Muscle layer of duodenum (tissue), 2 donors: Measurements from ENCODE around the gene SLC29A3.

ENCODE experiments used
- H3K27ac ChIP-seq: one replicate; pipeline ENCODE4 v1.7.0; 2013; ENCODE audit warnings: mild to moderate bottlenecking, low read length
- H3K27me3 ChIP-seq: one replicate; pipeline ENCODE4 v1.7.0; 2013; ENCODE audit warnings: low read depth, mild to moderate bottlenecking, control low read depth, low read length
- H3K36me3 ChIP-seq, 2 donors: one replicate each; pipeline ENCODE4 v1.7.0; 2013; ENCODE audit warnings: low read length in 2 of 2, control low read depth in 1 of 2, mild to moderate bottlenecking in 1 of 2; ENCODE audit not compliant: insufficient read depth in 2 of 2, control insufficient read depth in 1 of 2
- H3K4me1 ChIP-seq, 2 donors: one replicate each; pipeline ENCODE4 v1.7.0; 2013; ENCODE audit warnings: low read length in 2 of 2, mild to moderate bottlenecking in 2 of 2, control low read depth in 1 of 2, moderate library complexity in 1 of 2; ENCODE audit not compliant: insufficient read depth in 2 of 2, control insufficient read depth in 1 of 2
- H3K4me3 ChIP-seq, 2 donors: one replicate each; pipeline ENCODE4 v1.7.0; 2013; ENCODE audit warnings: low read length in 2 of 2, low read depth in 1 of 2, mild to moderate bottlenecking in 1 of 2
- H3K9me3 ChIP-seq, 2 donors: one replicate each; pipeline ENCODE4 v1.7.0; 2013; ENCODE audit warnings: low read length in 2 of 2, control low read depth in 1 of 2, mild to moderate bottlenecking in 1 of 2; ENCODE audit not compliant: control insufficient read depth in 1 of 2
- donor health status: healthy.

Gene SLC29A3

DNA sequence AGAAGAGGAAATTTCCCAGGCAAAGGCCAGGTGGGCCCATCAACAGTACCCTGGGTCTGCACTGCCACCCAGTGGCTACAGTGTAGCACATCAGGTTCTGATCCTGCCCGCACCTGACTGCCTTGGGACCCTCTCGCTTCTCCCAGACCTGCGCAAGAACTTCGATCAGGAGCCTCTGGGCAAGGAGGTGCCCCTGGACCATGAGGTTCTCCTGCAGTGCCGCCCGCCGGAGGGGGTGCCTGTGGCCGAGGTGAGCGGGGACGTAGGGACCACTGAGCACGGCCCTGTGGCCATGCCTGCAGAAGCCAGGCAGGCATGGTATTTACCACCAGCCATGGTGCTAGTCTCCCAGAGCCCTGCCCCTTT, 33.9 kb upstream of the SLC29A3 start:
- no peaks in the 10 kb centered on the region for H3K27me3 ChIP-seq
- no peaks in the 10 kb centered on the region for H3K4me1 ChIP-seq
- H3K36me3 ChIP-seq = no peaks in the 10 kb centered on the region
- H3K9me3 ChIP-seq = no peaks in the 10 kb centered on the region
- no peak overlapping the region for H3K27ac ChIP-seq
- H3K4me3 ChIP-seq = no peak overlapping the region

DNA sequence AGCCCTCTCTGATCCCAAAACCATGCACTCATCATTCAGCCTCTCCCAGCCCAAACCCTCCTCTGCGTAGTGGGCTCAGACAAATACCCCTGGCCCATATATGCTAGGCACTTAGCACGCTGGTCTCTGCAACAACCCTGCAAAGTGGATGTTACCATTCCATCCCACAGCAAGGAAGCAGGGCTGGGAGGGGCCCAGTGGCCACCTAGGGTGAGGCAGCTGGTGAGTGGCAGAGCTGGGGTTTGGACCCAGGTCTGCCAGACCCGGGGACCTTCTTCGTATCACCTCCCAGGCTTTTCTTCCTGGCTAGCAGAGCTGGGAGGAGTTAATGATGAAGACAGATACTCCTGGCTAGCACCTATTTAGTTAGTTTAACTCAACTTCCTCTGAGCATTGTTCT, 33.1 kb upstream of the SLC29A3 start:
- Histone ChIP-seq H3K27me3 (no peaks in the 10 kb centered on the region), H3K36me3 (no peaks in the 10 kb centered on the region), H3K4me1 (no peaks in the 10 kb centered on the region), H3K9me3 (no peaks in the 10 kb centered on the region), H3K27ac (no peak overlapping the region), H3K4me3 (no peak overlapping the region)

DNA sequence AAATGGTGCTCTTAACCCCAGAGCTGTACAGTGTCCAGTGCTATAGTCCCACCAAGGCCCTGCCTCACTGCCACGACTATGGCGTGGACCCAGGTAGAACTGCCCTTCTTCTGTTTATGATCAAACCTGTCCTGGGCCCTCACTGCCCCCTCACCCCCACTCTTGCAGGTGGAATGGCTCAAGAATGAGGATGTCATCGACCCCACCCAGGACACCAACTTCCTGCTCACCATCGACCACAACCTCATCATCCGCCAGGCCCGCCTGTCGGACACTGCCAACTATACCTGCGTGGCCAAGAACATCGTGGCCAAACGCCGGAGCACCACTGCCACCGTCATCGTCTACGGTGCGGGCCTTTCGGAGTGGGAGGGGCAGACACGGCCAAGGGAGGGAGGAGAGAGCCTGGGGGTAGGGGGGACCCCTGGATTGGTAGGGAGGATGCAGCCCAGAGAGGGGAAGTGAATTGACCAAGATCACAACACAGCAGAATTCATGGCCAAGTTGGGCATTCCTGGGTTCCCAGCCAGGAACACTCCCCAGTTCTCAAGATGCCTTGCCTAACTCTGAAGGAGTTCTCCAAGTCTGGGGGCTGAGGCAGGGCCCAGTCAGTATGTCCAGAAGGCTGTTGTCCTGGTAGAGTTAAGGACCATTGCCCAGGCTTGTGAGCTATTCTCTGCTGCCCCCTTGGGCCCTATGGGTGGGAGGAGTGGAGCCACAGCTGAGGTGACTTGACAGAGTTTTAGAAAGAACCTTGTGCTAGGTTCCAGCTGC, 32.4 kb upstream of the SLC29A3 start:
- H3K27me3 ChIP-seq = no peaks in the 10 kb centered on the region
- no peaks in the 10 kb centered on the region for H3K36me3 ChIP-seq
- no peak overlapping the region for H3K27ac ChIP-seq
- H3K4me1 ChIP-seq = no peaks in the 10 kb centered on the region
- no peak overlapping the region for H3K4me3 ChIP-seq
- no peaks in the 10 kb centered on the region for H3K9me3 ChIP-seq

DNA sequence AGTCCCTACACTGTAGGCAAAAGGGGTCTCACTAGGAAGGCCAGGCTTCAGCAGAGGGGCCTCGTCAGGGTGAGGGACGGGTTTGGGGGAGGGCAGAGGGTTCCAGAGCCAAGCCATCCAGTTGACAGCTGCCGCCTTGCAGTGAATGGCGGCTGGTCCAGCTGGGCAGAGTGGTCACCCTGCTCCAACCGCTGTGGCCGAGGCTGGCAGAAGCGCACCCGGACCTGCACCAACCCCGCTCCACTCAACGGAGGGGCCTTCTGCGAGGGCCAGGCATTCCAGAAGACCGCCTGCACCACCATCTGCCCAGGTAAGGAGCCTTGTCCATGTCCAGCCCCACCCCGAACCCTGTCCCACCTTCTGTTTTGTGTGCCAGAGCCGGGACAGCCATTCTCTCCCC, 31.6 kb upstream of the SLC29A3 start:
- no peak overlapping the region for H3K4me3 ChIP-seq
- H3K9me3 ChIP-seq = no peaks in the 10 kb centered on the region
- no peaks in the 10 kb centered on the region for H3K36me3 ChIP-seq
- H3K4me1 ChIP-seq = no peaks in the 10 kb centered on the region
- H3K27ac ChIP-seq = no peak overlapping the region
- H3K27me3 ChIP-seq = no peaks in the 10 kb centered on the region

DNA sequence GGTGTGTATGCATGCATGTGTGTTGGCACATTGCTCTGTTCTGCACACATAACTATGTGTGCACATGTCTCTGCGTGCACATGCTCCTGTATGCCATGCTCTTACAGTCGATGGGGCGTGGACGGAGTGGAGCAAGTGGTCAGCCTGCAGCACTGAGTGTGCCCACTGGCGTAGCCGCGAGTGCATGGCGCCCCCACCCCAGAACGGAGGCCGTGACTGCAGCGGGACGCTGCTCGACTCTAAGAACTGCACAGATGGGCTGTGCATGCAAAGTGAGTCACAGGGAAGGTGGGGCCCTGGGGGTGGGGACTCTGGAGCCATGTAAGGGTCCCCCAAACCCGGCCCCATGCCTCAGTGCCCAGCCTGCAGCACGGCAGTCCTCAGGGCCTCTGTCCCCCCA, 30.6 kb upstream of the SLC29A3 start:
- Histone ChIP-seq H3K27me3 (no peaks in the 10 kb centered on the region), H3K36me3 (no peaks in the 10 kb centered on the region), H3K4me1 (no peaks in the 10 kb centered on the region), H3K9me3 (no peaks in the 10 kb centered on the region), H3K27ac (no peak overlapping the region), H3K4me3 (no peak overlapping the region)

DNA sequence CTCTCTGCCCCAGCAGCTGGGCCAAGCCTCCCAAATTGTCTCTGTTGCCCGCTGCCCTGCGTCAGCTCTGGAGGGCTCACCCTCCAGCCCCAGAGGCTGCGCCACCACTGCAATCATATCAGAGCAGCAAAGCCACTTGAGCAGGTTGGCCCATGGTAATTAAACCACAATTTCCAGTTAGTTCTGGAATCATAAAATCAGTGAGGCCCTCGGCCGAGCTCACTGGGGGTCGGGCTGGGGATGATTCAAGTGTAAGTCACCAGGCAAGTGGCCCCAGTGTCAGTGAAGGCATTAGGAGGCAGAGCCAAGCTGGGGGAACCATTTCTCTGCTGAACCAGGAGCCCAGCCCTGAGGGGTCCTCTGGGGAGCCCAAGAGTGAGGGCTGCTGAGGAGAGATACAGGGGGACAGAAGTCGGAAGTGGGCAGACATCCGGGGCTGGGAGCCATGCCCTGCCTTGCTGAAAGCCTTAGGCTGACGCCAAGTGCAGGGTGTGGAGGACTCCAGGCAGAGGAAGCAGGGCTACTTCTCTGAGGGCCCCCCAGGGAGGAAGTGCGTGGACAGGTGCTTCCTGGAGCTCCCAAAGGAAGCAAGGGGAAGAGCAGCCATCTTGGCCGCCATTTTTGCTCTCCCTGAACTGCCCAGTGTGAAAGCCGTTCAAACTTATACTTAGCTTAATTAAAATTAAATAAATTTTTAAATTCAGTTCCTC, 29.5 kb upstream of the SLC29A3 start:
- H3K27ac ChIP-seq = no peak overlapping the region
- no peak overlapping the region for H3K4me3 ChIP-seq
- no peaks in the 10 kb centered on the region for H3K27me3 ChIP-seq
- no peaks in the 10 kb centered on the region for H3K9me3 ChIP-seq
- H3K36me3 ChIP-seq = no peaks in the 10 kb centered on the region
- no peaks in the 10 kb centered on the region for H3K4me1 ChIP-seq

DNA sequence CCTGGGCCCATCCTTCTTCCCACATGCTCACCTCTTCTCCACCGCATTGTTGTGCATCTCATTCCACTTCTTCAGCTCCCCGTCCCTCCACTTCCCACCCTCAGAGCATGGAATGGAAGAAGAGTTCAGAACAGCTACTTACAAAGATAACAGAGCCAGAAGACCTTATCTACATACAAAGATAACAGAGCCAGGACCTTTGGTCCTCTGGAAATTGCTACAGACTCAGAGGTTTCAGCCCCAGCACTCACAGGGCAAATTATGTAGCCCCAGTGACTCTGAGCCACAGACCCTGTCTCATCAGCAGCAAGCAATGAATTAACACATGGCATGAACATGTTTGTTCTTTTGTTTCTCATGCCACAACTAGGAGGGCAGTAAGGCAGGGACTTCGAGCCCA, 28.7 kb upstream of the SLC29A3 start:
- H3K27ac ChIP-seq = no peak overlapping the region
- H3K9me3 ChIP-seq = no peaks in the 10 kb centered on the region
- H3K27me3 ChIP-seq = no peaks in the 10 kb centered on the region
- H3K36me3 ChIP-seq = no peaks in the 10 kb centered on the region
- H3K4me1 ChIP-seq = no peaks in the 10 kb centered on the region
- no peak overlapping the region for H3K4me3 ChIP-seq

DNA sequence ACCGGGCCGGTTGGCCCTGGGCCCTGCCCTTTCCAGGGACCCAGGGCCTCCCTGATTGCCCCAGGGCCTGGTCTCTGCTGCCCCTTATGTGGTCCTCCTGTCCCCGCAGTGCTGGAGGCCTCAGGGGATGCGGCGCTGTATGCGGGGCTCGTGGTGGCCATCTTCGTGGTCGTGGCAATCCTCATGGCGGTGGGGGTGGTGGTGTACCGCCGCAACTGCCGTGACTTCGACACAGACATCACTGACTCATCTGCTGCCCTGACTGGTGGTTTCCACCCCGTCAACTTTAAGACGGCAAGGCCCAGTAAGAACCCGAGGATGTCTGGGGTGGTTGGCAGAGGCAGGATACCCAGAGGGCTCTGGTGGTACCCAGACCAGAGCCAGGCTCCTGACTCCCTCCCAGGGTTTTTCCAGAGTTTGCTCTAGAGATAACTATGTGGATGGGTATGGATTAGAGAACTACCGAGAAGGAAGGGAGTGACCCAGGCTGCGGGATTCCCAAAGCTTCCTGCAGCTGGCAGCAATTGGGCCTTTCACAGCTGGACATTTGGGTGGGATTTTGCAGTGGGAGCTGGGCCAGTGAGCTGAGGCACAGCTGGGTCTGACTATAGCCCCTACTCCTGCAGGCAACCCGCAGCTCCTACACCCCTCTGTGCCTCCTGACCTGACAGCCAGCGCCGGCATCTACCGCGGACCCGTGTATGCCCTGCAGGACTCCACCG, 28.1 kb upstream of the SLC29A3 start:
- H3K4me1 ChIP-seq = no peaks in the 10 kb centered on the region
- H3K9me3 ChIP-seq = no peaks in the 10 kb centered on the region
- H3K4me3 ChIP-seq = no peak overlapping the region
- no peak overlapping the region for H3K27ac ChIP-seq
- no peaks in the 10 kb centered on the region for H3K27me3 ChIP-seq
- no peaks in the 10 kb centered on the region for H3K36me3 ChIP-seq

DNA sequence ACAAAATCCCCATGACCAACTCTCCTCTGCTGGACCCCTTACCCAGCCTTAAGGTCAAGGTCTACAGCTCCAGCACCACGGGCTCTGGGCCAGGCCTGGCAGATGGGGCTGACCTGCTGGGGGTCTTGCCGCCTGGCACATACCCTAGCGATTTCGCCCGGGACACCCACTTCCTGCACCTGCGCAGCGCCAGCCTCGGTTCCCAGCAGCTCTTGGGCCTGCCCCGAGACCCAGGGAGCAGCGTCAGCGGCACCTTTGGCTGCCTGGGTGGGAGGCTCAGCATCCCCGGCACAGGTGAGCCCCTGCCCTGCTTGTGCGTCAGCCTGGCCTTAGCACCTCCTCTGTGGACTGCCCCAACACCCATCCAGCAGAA, 27.5 kb upstream of the SLC29A3 start:
- no peaks in the 10 kb centered on the region for H3K36me3 ChIP-seq
- no peak overlapping the region for H3K27ac ChIP-seq
- H3K4me1 ChIP-seq = no peaks in the 10 kb centered on the region

DNA sequence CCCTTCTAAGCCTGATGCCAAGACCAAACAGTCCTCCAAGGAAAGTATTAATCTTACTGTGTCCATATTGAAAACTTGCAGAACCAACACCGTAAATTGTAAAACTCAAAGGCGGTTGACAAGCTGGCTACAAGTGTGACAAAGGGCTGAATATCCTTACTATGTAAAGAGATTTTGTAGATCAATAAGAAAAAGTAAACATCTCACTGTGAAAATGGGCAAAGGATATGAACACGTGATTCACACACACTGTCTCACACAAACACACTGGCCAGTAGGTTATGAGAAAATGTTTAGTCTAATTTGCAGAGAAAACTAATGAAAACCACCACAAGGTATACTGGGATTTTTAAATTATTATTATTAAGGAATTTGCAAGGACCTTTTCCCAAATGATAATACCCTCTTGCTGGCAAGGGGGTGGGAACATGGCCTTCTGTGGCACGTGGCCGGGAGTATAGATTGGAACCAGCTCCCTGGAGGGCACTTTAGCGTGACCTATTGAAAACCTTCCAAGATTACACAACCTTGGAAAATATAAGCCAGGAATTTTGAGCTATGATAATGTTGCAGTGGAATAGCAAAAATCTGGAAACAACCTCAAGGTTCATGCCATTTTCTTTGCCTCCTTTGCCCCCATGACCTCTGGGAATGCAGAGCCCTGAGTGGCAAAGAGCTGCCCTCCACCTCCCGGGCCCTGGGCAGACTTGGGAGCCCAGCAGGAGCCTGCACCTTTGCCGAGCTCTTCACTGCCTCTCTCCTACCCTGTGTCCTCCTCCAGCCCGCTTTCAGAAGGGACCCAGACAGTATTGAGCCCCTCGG, 26.2 kb upstream of the SLC29A3 start:
- no peaks in the 10 kb centered on the region for H3K36me3 ChIP-seq
- no peaks in the 10 kb centered on the region for H3K9me3 ChIP-seq
- no peak overlapping the region for H3K27ac ChIP-seq

More for the DNA sequence above, 27.5 kb upstream of the SLC29A3 start:
- H3K27me3 ChIP-seq = no peaks in the 10 kb centered on the region
- no peak overlapping the region for H3K4me3 ChIP-seq
- H3K9me3 ChIP-seq = no peaks in the 10 kb centered on the region

More for the DNA sequence above, 26.2 kb upstream of the SLC29A3 start:
- Histone ChIP-seq H3K4me1 (no peaks in the 10 kb centered on the region), H3K27me3 (no peaks in the 10 kb centered on the region), H3K4me3 (no peak overlapping the region)
